Measurements from ENCODE around the gene ERC1. TPM values are rescaled to one million over a fixed set of nuclear protein-coding genes. Genes with fewer than 3 reads are reported as not detected.
A peak's percentile ranks its signal among the peaks of the same experiment; 100 is the strongest.
"Not testable (repeated sequence)": the region's sequence is repeated elsewhere in the genome, so short reads cannot be mapped to it uniquely, and the experiment has no call there.

Gene ERC1
- total RNA-seq, 1 experiment from 2014 or later = 54.7 TPM

- no peak for DNase-seq (ENCODE audit: low spot score)
- in situ Hi-C loops (cut with HindIII; ENCODE audit: low sequenced_read_pairs) = no loop called here
Observed at GRCh38 chr12:1291601-1292332, 300.7 kb downstream of the ERC1 start.

GRCh38 chr12:1293901-1294300, 302.9 kb downstream of the ERC1 start:
- in situ Hi-C loops (cut with HindIII; ENCODE audit: low sequenced_read_pairs) = no loop called here

GRCh38 chr12:1297206-1297605, 306.2 kb downstream of the ERC1 start:
- in situ Hi-C loops (cut with HindIII; ENCODE audit: low sequenced_read_pairs) = no loop called here
- no peak for DNase-seq (ENCODE audit: low spot score)

More at GRCh38 chr12:1293901-1294300, 302.9 kb downstream of the ERC1 start:
- DNase-seq (ENCODE audit: low spot score) = no peak

GRCh38 chr12:1297639-1298175, 306.7 kb downstream of the ERC1 start:
- in situ Hi-C loops (cut with HindIII; ENCODE audit: low sequenced_read_pairs) = no loop called here
- DNase-seq (ENCODE audit: low spot score) = no peak

- no peak for DNase-seq (ENCODE audit: low spot score)
- in situ Hi-C loops (cut with HindIII; ENCODE audit: low sequenced_read_pairs) = no loop called here
Observed at GRCh38 chr12:1300460-1300859, 309.4 kb downstream of the ERC1 start.

- in situ Hi-C loops (cut with HindIII; ENCODE audit: low sequenced_read_pairs) = no loop called here
- no peak for DNase-seq (ENCODE audit: low spot score)
Observed at GRCh38 chr12:1302201-1302870, 311.3 kb downstream of the ERC1 start.

- DNase-seq (ENCODE audit: low spot score) = no peak
- in situ Hi-C loops (cut with HindIII; ENCODE audit: low sequenced_read_pairs) = no loop called here
Observed at GRCh38 chr12:1305063-1305434, 314.0 kb downstream of the ERC1 start.

GRCh38 chr12:1305791-1306500, 314.9 kb downstream of the ERC1 start:
- in situ Hi-C loops (cut with HindIII; ENCODE audit: low sequenced_read_pairs) = no loop called here

GRCh38 chr12:1306817-1307216, 315.8 kb downstream of the ERC1 start:
- in situ Hi-C loops (cut with HindIII; ENCODE audit: low sequenced_read_pairs) = no loop called here

More at GRCh38 chr12:1305791-1306500, 314.9 kb downstream of the ERC1 start:
- no peak for DNase-seq (ENCODE audit: low spot score)

GRCh38 chr12:1307796-1308195, 316.8 kb downstream of the ERC1 start:
- in situ Hi-C loops (cut with HindIII; ENCODE audit: low sequenced_read_pairs) = no loop called here

More at GRCh38 chr12:1306817-1307216, 315.8 kb downstream of the ERC1 start:
- peak; percentile 23 for DNase-seq (ENCODE audit: low spot score)

GRCh38 chr12:1309613-1310012, 318.6 kb downstream of the ERC1 start:
- in situ Hi-C loops (cut with HindIII; ENCODE audit: low sequenced_read_pairs) = no loop called here
- no peak for DNase-seq (ENCODE audit: low spot score)

More at GRCh38 chr12:1307796-1308195, 316.8 kb downstream of the ERC1 start:
- DNase-seq (ENCODE audit: low spot score) = no peak

GRCh38 chr12:1310653-1311052, 319.6 kb downstream of the ERC1 start:
- in situ Hi-C loops (cut with HindIII; ENCODE audit: low sequenced_read_pairs) = no loop called here
- DNase-seq (ENCODE audit: low spot score) = no peak

GRCh38 chr12:1311145-1311544, 320.1 kb downstream of the ERC1 start:
- no peak for DNase-seq (ENCODE audit: low spot score)

GRCh38 chr12:1313906-1314305, 322.9 kb downstream of the ERC1 start:
- in situ Hi-C loops (cut with HindIII; ENCODE audit: low sequenced_read_pairs) = no loop called here
- no peak for DNase-seq (ENCODE audit: low spot score)

More at GRCh38 chr12:1311145-1311544, 320.1 kb downstream of the ERC1 start:
- in situ Hi-C loops (cut with HindIII; ENCODE audit: low sequenced_read_pairs) = no loop called here

- no peak for DNase-seq (ENCODE audit: low spot score)
- in situ Hi-C loops (cut with HindIII; ENCODE audit: low sequenced_read_pairs) = no loop called here
Observed at GRCh38 chr12:1314523-1314922, 323.5 kb downstream of the ERC1 start.

- in situ Hi-C loops (cut with HindIII; ENCODE audit: low sequenced_read_pairs); DNase-seq (ENCODE audit: low spot score): not testable (repeated sequence)
Observed at GRCh38 chr12:1316991-1317390, 326.0 kb downstream of the ERC1 start.

- in situ Hi-C loops (cut with HindIII; ENCODE audit: low sequenced_read_pairs) = no loop called here
- DNase-seq (ENCODE audit: low spot score) = peak; percentile 80
Observed at GRCh38 chr12:1318327-1319031, 327.5 kb downstream of the ERC1 start.

GRCh38 chr12:1319212-1319611, 328.2 kb downstream of the ERC1 start:
- in situ Hi-C loops (cut with HindIII; ENCODE audit: low sequenced_read_pairs) = no loop called here
- no peak for DNase-seq (ENCODE audit: low spot score)

GRCh38 chr12:1320021-1320420, 329.0 kb downstream of the ERC1 start:
- in situ Hi-C loops (cut with HindIII; ENCODE audit: low sequenced_read_pairs) = no loop called here
- no peak for DNase-seq (ENCODE audit: low spot score)

Measured in G401 (cell line).